ENCODE data around the gene IRF2.

IRF2 gene

GRCh38 chr4:184401397-184402171 lies 72.8 kb downstream of the IRF2 start:
- no peak overlapping the region for H3K4me3 ChIP-seq (ENCODE audit: low read depth, low read length)
- ChIA-PET CTCF (interaction anchor here (2.3 kb wide), 1 partner anchor 138 kb away, joined by 10 read pairs; no protein-coding TSS in a partner anchor), POLR2A (no interaction called here)
- TF ChIP-seq, protein P1, sequence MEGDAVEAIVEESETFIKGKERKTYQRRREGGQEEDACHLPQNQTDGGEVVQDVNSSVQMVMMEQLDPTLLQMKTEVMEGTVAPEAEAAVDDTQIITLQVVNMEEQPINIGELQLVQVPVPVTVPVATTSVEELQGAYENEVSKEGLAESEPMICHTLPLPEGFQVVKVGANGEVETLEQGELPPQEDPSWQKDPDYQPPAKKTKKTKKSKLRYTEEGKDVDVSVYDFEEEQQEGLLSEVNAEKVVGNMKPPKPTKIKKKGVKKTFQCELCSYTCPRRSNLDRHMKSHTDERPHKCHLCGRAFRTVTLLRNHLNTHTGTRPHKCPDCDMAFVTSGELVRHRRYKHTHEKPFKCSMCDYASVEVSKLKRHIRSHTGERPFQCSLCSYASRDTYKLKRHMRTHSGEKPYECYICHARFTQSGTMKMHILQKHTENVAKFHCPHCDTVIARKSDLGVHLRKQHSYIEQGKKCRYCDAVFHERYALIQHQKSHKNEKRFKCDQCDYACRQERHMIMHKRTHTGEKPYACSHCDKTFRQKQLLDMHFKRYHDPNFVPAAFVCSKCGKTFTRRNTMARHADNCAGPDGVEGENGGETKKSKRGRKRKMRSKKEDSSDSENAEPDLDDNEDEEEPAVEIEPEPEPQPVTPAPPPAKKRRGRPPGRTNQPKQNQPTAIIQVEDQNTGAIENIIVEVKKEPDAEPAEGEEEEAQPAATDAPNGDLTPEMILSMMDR (IDR thresholded peaks at IDR 0.05; ENCODE audit: insufficient read depth, low read length, missing control alignments), result no peak
- DNase-seq (ENCODE audit: low read depth, low spot score), result no peak

DNA sequence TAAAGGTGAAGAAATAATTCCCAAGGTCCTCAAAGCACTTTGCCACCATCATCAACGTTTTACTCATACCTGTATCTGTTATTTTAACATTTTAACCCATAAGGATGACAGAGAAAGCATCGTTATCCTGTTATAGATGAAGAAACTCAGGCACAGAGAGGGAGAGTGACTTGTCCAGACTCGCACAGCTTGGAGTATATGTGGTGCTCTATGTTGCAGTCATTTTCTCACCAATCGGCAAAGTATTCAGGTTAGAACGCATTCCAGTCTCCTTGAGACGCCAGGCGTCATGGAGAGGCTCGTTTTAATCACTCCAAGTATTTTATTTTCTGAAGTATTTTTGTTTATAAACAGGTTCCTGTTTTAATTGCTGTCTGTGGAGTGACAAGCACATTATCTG lies 73.5 kb downstream of the IRF2 start:
- no peak for DNase-seq (ENCODE audit: low read depth, low spot score)
- TF ChIP-seq, protein P1 (IDR thresholded peaks at IDR 0.05; ENCODE audit: insufficient read depth, low read length, missing control alignments), result no peak
- ChIA-PET POLR2A (no interaction called here), CTCF (interaction anchor here (0.7 to 2.3 kb wide), 2 partner anchors 8 to 138 kb away, joined by 4 to 10 read pairs; no protein-coding TSS in a partner anchor)
- no peak overlapping the region for H3K4me3 ChIP-seq (ENCODE audit: low read depth, low read length)

DNA sequence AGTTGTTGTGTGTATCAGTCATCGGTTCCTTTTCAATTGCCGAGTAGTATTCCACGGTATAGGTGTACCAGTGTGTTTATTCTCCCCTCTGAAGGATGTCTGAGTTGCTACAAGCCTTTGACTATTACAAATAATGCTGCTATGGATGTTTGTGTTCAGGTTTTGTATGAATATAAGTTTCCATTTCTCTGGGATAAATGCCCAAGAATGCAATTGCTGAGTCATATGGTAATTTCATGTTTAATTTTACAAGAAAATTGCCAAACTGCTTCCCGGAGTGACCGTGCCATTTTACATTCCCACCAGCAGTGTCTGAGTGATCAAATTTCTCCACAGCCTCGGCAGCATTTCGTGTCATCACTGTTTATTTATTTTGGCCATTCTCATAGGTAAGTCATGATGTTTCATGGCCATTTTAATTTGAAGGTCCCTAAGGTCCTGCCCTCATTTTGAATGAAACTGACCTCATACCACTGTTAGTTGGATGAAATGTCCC lies 73.9 kb downstream of the IRF2 start:
- no peak overlapping the region for H3K4me3 ChIP-seq (ENCODE audit: low read depth, low read length)
- POLR2A ChIA-PET, result no interaction called here
- DNase-seq (ENCODE audit: low read depth, low spot score), result peak; percentile 82
- TF ChIP-seq, protein P1 (IDR thresholded peaks at IDR 0.05; ENCODE audit: insufficient read depth, low read length, missing control alignments), result peak; percentile 52
- CTCF ChIA-PET, result interaction anchor here (0.7 to 2.3 kb wide), 4 partner anchors 9 to 137 kb away, joined by 3 to 10 read pairs (median 4); no protein-coding TSS in a partner anchor

DNA sequence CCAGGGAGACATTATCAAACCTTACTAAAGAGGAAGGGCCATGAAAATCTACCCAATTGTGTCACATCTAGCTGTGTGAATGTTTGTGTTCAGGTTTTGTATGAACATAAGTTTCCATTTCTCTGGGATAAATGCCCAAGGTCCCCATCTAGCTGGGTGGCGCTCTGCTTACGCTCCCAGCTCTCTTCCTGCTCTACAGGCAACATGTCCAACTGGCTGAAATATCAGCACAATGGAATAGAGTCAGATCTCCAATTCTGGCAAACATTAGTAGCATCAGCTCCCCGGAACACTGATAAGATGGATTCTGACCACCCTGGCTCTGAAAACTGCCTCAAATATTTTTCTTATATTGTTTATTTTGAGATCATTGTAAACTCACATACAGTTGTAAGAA lies 74.8 kb downstream of the IRF2 start:
- POLR2A ChIA-PET, result no interaction called here
- TF ChIP-seq, protein P1 (IDR thresholded peaks at IDR 0.05; ENCODE audit: insufficient read depth, low read length, missing control alignments), result no peak
- no peak overlapping the region for H3K4me3 ChIP-seq (ENCODE audit: low read depth, low read length)
- DNase-seq (ENCODE audit: low read depth, low spot score), result no peak
- CTCF ChIA-PET, result interaction anchor here (1.0 to 1.2 kb wide), 2 partner anchors 15 to 47 kb away, joined by 3 to 5 read pairs; no protein-coding TSS in a partner anchor

GRCh38 chr4:184398741-184399511 lies 75.4 kb downstream of the IRF2 start:
- POLR2A ChIA-PET, result no interaction called here
- TF ChIP-seq, protein P1 (IDR thresholded peaks at IDR 0.05; ENCODE audit: insufficient read depth, low read length, missing control alignments), result no peak

More at GRCh38 chr4:184398741-184399511, 75.4 kb downstream of the IRF2 start:
- no peak for DNase-seq (ENCODE audit: low read depth, low spot score)
- CTCF ChIA-PET, result interaction anchor here (1.0 to 1.2 kb wide), 3 partner anchors 11 to 46 kb away, joined by 3 to 5 read pairs (median 3); no protein-coding TSS in a partner anchor
- no peak overlapping the region for H3K4me3 ChIP-seq (ENCODE audit: low read depth, low read length)

All from AG04449 (cell line).